GM12874 (cell line): ENCODE measurements around the gene TSC2.

ENCODE experiments used
- CTCF ChIP-seq: IDR thresholded peaks from 2 replicates; pipeline ENCODE4 v1.5.1; 2011; ENCODE audit warnings: low read depth, mild to moderate bottlenecking, control low read depth, low read length, moderate library complexity; ENCODE audit not compliant: insufficient read depth

Gene TSC2

GRCh38 chr16:2025251-2025650 is 22.5 kb upstream of the TSC2 start:
- no peak for TF ChIP-seq CTCF

- no peak for TF ChIP-seq CTCF
Observed at GRCh38 chr16:2025878-2026460, 21.8 kb upstream of the TSC2 start.

GRCh38 chr16:2026461-2027023 is 21.2 kb upstream of the TSC2 start, which contains the start of gene NHERF2:
TSS of gene NHERF2 (plus strand) at chr16:2026902. CDS start at chr16:2027006, 104 bp downstream.
- TF ChIP-seq CTCF: no peak

- TF ChIP-seq CTCF: no peak
Observed at GRCh38 chr16:2027024-2028010, 20.5 kb upstream of the TSC2 start.

GRCh38 chr16:2028146-2028545 is 19.6 kb upstream of the TSC2 start:
- no peak for TF ChIP-seq CTCF

- no peak for TF ChIP-seq CTCF
Observed at GRCh38 chr16:2028620-2029220, 19.1 kb upstream of the TSC2 start.

GRCh38 chr16:2029350-2029749 is 18.4 kb upstream of the TSC2 start:
- TF ChIP-seq CTCF: no peak
